ENCODE data around the gene ELN. TPM values are rescaled to one million over a fixed set of nuclear protein-coding genes. Genes with fewer than 3 reads are reported as not detected.

ELN gene
- total RNA-seq, 1 experiment from 2014 or later, result 0.37 TPM

- no peak overlapping the region for H3K23ac ChIP-seq (ENCODE audit: insufficient read length, low read depth, low read length)
- no peaks in the 10 kb centered on the region for H3K27me3 ChIP-seq (ENCODE audit: insufficient read depth, low read length)
- H3K56ac ChIP-seq (ENCODE audit: insufficient read length, low read depth, low read length), result no peak overlapping the region
- H3T11ph ChIP-seq (ENCODE audit: low read length), result no peak overlapping the region
- no peak overlapping the region for H2BK12ac ChIP-seq (ENCODE audit: insufficient read length, low read depth, low read length)
- no peak overlapping the region for H3K9ac ChIP-seq (ENCODE audit: extremely low read depth, insufficient read length, low read length)
- no peak overlapping the region for H2AFZ ChIP-seq (ENCODE audit: low read length)
- H3K79me2 ChIP-seq (ENCODE audit: insufficient read depth, low read length), result no peaks in the 10 kb centered on the region
- no peak overlapping the region for H2BK5ac ChIP-seq (ENCODE audit: insufficient read length, low read length)
- no peak for TF ChIP-seq CTCF (conservative IDR thresholded peaks at IDR 0.05)
- Mint-ChIP-seq H3K36me3 (ENCODE audit: insufficient read depth in 1 of 3, low read depth in 3 of 3) (no peaks in the 10 kb centered on the region), H3K4me3 (no peak overlapping the region), H3K9me3 (no peaks in the 10 kb centered on the region), H3K27ac (no peak overlapping the region), H3K27me3 (ENCODE audit: low read depth) (no peaks in the 10 kb centered on the region; the same call in 1 of the 2 replicates), H3K4me1 (peaks cover 6 to 15% of the 10 kb centered on the region in 2 experiments)
- H3K18ac ChIP-seq (ENCODE audit: insufficient read length, low read depth, low read length), result no peak overlapping the region
- H3K23me2 ChIP-seq (ENCODE audit: insufficient read length, low read depth, low read length, poor library complexity, severe bottlenecking), result no peaks in the 10 kb centered on the region
- no peak overlapping the region for H2BK120ac ChIP-seq (ENCODE audit: low read depth, low read length, poor library complexity, severe bottlenecking)
- H3K4ac ChIP-seq (ENCODE audit: low read depth, low read length), result no peak overlapping the region
- H4K8ac ChIP-seq (replicated peaks; ENCODE audit: insufficient read length, low read depth, low read length), result no peak overlapping the region
- no peak overlapping the region for H3K27ac ChIP-seq (ENCODE audit: insufficient read length, low read depth, low read length)
- no peaks in the 10 kb centered on the region for H4K20me1 ChIP-seq (ENCODE audit: control insufficient read depth, insufficient read depth, insufficient read length)
- H3K4me2 ChIP-seq (ENCODE audit: insufficient read depth, insufficient read length, low read length), result no peak overlapping the region
- no peak overlapping the region for H4K5ac ChIP-seq (ENCODE audit: insufficient read length, low read depth, low read length)
- H4K91ac ChIP-seq (ENCODE audit: insufficient read length, low read depth, low read length), result no peak overlapping the region
- no peaks in the 10 kb centered on the region for H3K79me1 ChIP-seq (ENCODE audit: insufficient read depth, low read depth, low read length, poor library complexity, severe bottlenecking)
- no peaks in the 10 kb centered on the region for H3K4me1 ChIP-seq (ENCODE audit: insufficient read depth, low read length)
- no peaks in the 10 kb centered on the region for H3K9me3 ChIP-seq (ENCODE audit: control insufficient read depth, low read depth, low read length)
- H2AK5ac ChIP-seq (ENCODE audit: insufficient read length, low read length), result no peak overlapping the region
- H2BK20ac ChIP-seq (ENCODE audit: low read depth, low read length, poor library complexity, severe bottlenecking), result no peak overlapping the region
- WGBS (ENCODE audit: extremely low coverage, insufficient read length, low lambda C conversion rate), result no CpG with 5 or more reads among the region's 1 CpG
- no peak overlapping the region for H3K14ac ChIP-seq (ENCODE audit: insufficient read depth, low read length)
- DNase-seq, result no peak
- H2BK15ac ChIP-seq (ENCODE audit: low read depth, low read length), result no peak overlapping the region
Measured at GRCh38 chr7:74074770-74075169, 46.8 kb downstream of the ELN start.
